Liver (tissue), 9 donors: Measurements from ENCODE around the gene MAGEB10. TPM values are rescaled to one million over a fixed set of nuclear protein-coding genes. Genes with fewer than 3 reads are reported as not detected.

ENCODE experiments used
- DNase-seq: peaks from one replicate; pipeline ENCODE4 v3.0.0-alpha.2; 2017; ENCODE audit warnings: low spot score
- H3K27ac ChIP-seq, 2 donors: one replicate each; pipeline ENCODE4 v1.7.0; 2013; ENCODE audit warnings: inconsistent platforms in 2 of 2, low read length in 2 of 2, control low read depth in 1 of 2, low read depth in 1 of 2, mild to moderate bottlenecking in 1 of 2
- H3K27me3 ChIP-seq, 4 donors: one replicate each; pipeline versions ENCODE4 v1.6.1 to v1.7.0; 2013; ENCODE audit warnings: low read length in 3 of 4, inconsistent platforms in 1 of 4, mild to moderate bottlenecking in 1 of 4, moderate library complexity in 1 of 4; ENCODE audit not compliant: control insufficient read depth in 4 of 4, insufficient read depth in 4 of 4
- H3K36me3 ChIP-seq, 4 donors: one replicate each; pipeline versions ENCODE4 v1.6.1 to v1.7.0; 2013; ENCODE audit warnings: low read length in 3 of 4, mild to moderate bottlenecking in 3 of 4, low read depth in 1 of 4, moderate library complexity in 1 of 4; ENCODE audit not compliant: control insufficient read depth in 4 of 4, insufficient read depth in 3 of 4
- H3K4me1 ChIP-seq, 4 donors: one replicate each; pipeline versions ENCODE4 v1.6.1 to v1.7.0; 2013; ENCODE audit warnings: low read length in 3 of 4, mild to moderate bottlenecking in 3 of 4, moderate library complexity in 1 of 4; ENCODE audit not compliant: control insufficient read depth in 4 of 4, insufficient read depth in 4 of 4
- H3K4me3 ChIP-seq, 3 donors: one replicate each; pipeline versions ENCODE4 v1.6.1 to v1.7.0; 2013; ENCODE audit warnings: low read length in 3 of 3, control low read depth in 1 of 3, low read depth in 1 of 3, mild to moderate bottlenecking in 1 of 3
- H3K9ac ChIP-seq, 2 donors: one replicate each; pipeline ENCODE4 v1.7.0; 2013; ENCODE audit warnings: low read length in 2 of 2, mild to moderate bottlenecking in 2 of 2, moderate library complexity in 2 of 2, control low read depth in 1 of 2, low read depth in 1 of 2
- H3K9me3 ChIP-seq, 4 donors: one replicate each; pipeline versions ENCODE4 v1.6.1 to v1.7.0; 2013; ENCODE audit warnings: low read length in 3 of 4; ENCODE audit not compliant: control insufficient read depth in 4 of 4
- ATF3 ChIP-seq: IDR thresholded peaks from 2 replicates; pipeline ENCODE4 v1.6.1; 2016; ENCODE audit warnings: antibody characterized with exemption
- CTCF ChIP-seq: fragments of 150-350 bp; IDR thresholded peaks from 2 replicates; pipeline ENCODE4 v1.5.1; 2017; ENCODE audit warnings: improper control_type of control experiment, low read depth, low read length; ENCODE audit not compliant: missing input control
- EGR1 ChIP-seq, 2 donors: IDR thresholded peaks; 2 replicates each; pipeline ENCODE4 v1.6.1; 2016 to 2018; ENCODE audit warnings: antibody characterized with exemption in 2 of 2, low read depth in 2 of 2
- FOXA1 ChIP-seq: IDR thresholded peaks from 2 replicates; pipeline ENCODE4 v1.6.1; 2016; ENCODE audit warnings: antibody characterized with exemption
- FOXA2 ChIP-seq: IDR thresholded peaks from 2 replicates; pipeline ENCODE4 v1.6.1; 2016; ENCODE audit warnings: antibody characterized with exemption
- GABPA ChIP-seq, 2 donors: IDR thresholded peaks in 1 of 2; conservative IDR thresholded peaks in 1 of 2; 2 replicates each; pipeline ENCODE4 v1.6.1; 2016; ENCODE audit warnings: antibody characterized with exemption in 2 of 2, mild to moderate bottlenecking in 1 of 2, moderate library complexity in 1 of 2
- HNF4A ChIP-seq, 2 donors: conservative IDR thresholded peaks; 2 replicates each; pipeline ENCODE4 v1.6.1; 2016; ENCODE audit warnings: antibody characterized with exemption in 2 of 2, mild to moderate bottlenecking in 2 of 2
- HNF4G ChIP-seq: IDR thresholded peaks from 2 replicates; pipeline ENCODE4 v1.6.1; 2016; ENCODE audit warnings: antibody characterized with exemption
- JUND ChIP-seq, 2 donors: IDR thresholded peaks; 2 replicates each; pipeline ENCODE4 v1.6.1; 2016; ENCODE audit warnings: antibody characterized with exemption in 2 of 2
- MAX ChIP-seq: IDR thresholded peaks from 2 replicates; pipeline ENCODE4 v1.6.1; 2016; ENCODE audit warnings: antibody characterized with exemption
- NR2F2 ChIP-seq: IDR thresholded peaks from 2 replicates; pipeline ENCODE4 v1.6.1; 2016; ENCODE audit warnings: antibody characterized with exemption
- RAD21 ChIP-seq, 2 donors: IDR thresholded peaks; 2 replicates each; pipeline ENCODE4 v1.6.1; 2016; ENCODE audit warnings: antibody characterized with exemption in 2 of 2, mild to moderate bottlenecking in 2 of 2
- REST ChIP-seq: IDR thresholded peaks from 2 replicates; pipeline ENCODE4 v1.6.1; 2016; ENCODE audit warnings: antibody characterized with exemption, mild to moderate bottlenecking
- RXRA ChIP-seq, 2 donors: IDR thresholded peaks; 2 replicates each; pipeline ENCODE4 v1.6.1; 2017 to 2018; ENCODE audit warnings: antibody characterized with exemption in 2 of 2, mild to moderate bottlenecking in 1 of 2
- SP1 ChIP-seq: IDR thresholded peaks from 2 replicates; pipeline ENCODE4 v1.6.1; 2018; ENCODE audit warnings: antibody characterized with exemption, mild to moderate bottlenecking
- TAF1 ChIP-seq: conservative IDR thresholded peaks from 2 replicates; pipeline ENCODE4 v1.6.1; 2016; ENCODE audit warnings: antibody characterized with exemption, mild to moderate bottlenecking
- YY1 ChIP-seq: IDR thresholded peaks from 2 replicates; pipeline ENCODE4 v1.6.1; 2016; ENCODE audit warnings: antibody characterized with exemption, mild to moderate bottlenecking
- ZBTB33 ChIP-seq: IDR thresholded peaks from 2 replicates; pipeline ENCODE4 v1.6.1; 2016; ENCODE audit warnings: antibody characterized with exemption
- WGBS: extraction: QIAGEN DNeasy Blood & Tissue Kit; methylation state at CpG from one replicate; pipeline ENCODE4 v1.1.7; 2013; 5-methylcytosine and 5-hydroxymethylcytosine counted together
- polyA plus RNA-seq, 2 donors: library from polyadenylated mRNA; stranded (reverse) in 1 of 2; unstranded in 1 of 2; fragments of 200-250 nt in 1 of 2; fragments of >200 nt in 1 of 2; fragmentation: Nextera tagmentation in 1 of 2; extraction: Ambion mirVana in 1 of 2; gene quantifications; one replicate each; pipeline versions ENCODE4 v1.2.1 to v1.2.3, GENCODE V29; 2013 to 2015
- total RNA-seq, 2 donors: library from RNA; depleted of rRNA; stranded (reverse); fragments of >200 nt; gene quantifications; one replicate each; pipeline ENCODE4 v1.2.3, GENCODE V29; 2014
- donor health status: healthy.
- donor health status: healthy.
- donor health status: healthy.
- donor health status: healthy.
- donor health status: healthy.

Gene MAGEB10
- total and polyA plus RNA-seq, 4 donors, result not detected

- Histone ChIP-seq H3K9ac (no peak overlapping the region), H3K4me1 (no peaks in the 10 kb centered on the region), H3K27ac (no peak overlapping the region), H3K36me3 (no peaks in the 10 kb centered on the region), H3K4me3 (no peak overlapping the region), H3K27me3 (peaks cover 0 to 6% (median 0%) of the 10 kb centered on the region in 4 donors), H3K9me3 (no peaks in the 10 kb centered on the region)
- WGBS, result 66% methylated on average over 4 of the region's 4 CpGs
- TF ChIP-seq RXRA (IDR thresholded peaks at IDR 0.05) (no peak), EGR1 (IDR thresholded peaks at IDR 0.05; ENCODE audit: low read depth in 2 of 2) (no peak), MAX (no peak), GABPA (IDR thresholded peaks at IDR 0.05 in 1 of 2, conservative IDR thresholded peaks at IDR 0.05 in 1 of 2) (no peak), HNF4G (no peak), FOXA2 (no peak), RAD21 (IDR thresholded peaks at IDR 0.05) (no peak), HNF4A (conservative IDR thresholded peaks at IDR 0.05) (no peak), FOXA1 (no peak), SP1 (no peak), CTCF (no peak), TAF1 (no peak), REST (no peak), ZBTB33 (no peak), ATF3 (no peak), JUND (IDR thresholded peaks at IDR 0.05) (no peak), NR2F2 (no peak)
- no peak for DNase-seq
Observed at GRCh38 chrX:27842859-27843258, 35.1 kb downstream of the MAGEB10 start.

GRCh38 chrX:27860337-27860736 is 52.5 kb downstream of the MAGEB10 start:
- no peak for DNase-seq
- no peaks in the 10 kb centered on the region for H3K9me3 ChIP-seq
- H3K36me3 ChIP-seq, result no peaks in the 10 kb centered on the region
- H3K4me1 ChIP-seq, result no peaks in the 10 kb centered on the region
- H3K27me3 ChIP-seq, result no peaks in the 10 kb centered on the region
- H3K4me3 ChIP-seq, result no peak overlapping the region
- H3K9ac ChIP-seq, result no peak overlapping the region
- no peak overlapping the region for H3K27ac ChIP-seq
- TF ChIP-seq SP1, result no peak
- TF ChIP-seq RXRA (IDR thresholded peaks at IDR 0.05), result no peak
- TF ChIP-seq TAF1, result no peak
- no peak for TF ChIP-seq JUND (IDR thresholded peaks at IDR 0.05)
- no peak for TF ChIP-seq RAD21 (IDR thresholded peaks at IDR 0.05)
- TF ChIP-seq FOXA2, result no peak
- TF ChIP-seq MAX, result no peak
- no peak for TF ChIP-seq HNF4A (conservative IDR thresholded peaks at IDR 0.05)
- TF ChIP-seq YY1, result no peak
- no peak for TF ChIP-seq ATF3
- no peak for TF ChIP-seq NR2F2
- no peak for TF ChIP-seq GABPA (IDR thresholded peaks at IDR 0.05 in 1 of 2, conservative IDR thresholded peaks at IDR 0.05 in 1 of 2)
- no peak for TF ChIP-seq CTCF
- TF ChIP-seq FOXA1, result no peak
- TF ChIP-seq EGR1 (IDR thresholded peaks at IDR 0.05; ENCODE audit: low read depth in 2 of 2), result no peak
- no peak for TF ChIP-seq HNF4G
